Activated CD8-positive, alpha-beta memory T cell treated with anti-CD3 and anti-CD28 coated beads for 4 hours (primary cell): ENCODE results near the gene KMT2D.

Experiments used
- DNase-seq, 2 donors: peaks; one replicate each; pipeline ENCODE4 v3.0.0-alpha.2; 2020; ENCODE audit warnings: low read depth in 2 of 2

Gene KMT2D, protein sequence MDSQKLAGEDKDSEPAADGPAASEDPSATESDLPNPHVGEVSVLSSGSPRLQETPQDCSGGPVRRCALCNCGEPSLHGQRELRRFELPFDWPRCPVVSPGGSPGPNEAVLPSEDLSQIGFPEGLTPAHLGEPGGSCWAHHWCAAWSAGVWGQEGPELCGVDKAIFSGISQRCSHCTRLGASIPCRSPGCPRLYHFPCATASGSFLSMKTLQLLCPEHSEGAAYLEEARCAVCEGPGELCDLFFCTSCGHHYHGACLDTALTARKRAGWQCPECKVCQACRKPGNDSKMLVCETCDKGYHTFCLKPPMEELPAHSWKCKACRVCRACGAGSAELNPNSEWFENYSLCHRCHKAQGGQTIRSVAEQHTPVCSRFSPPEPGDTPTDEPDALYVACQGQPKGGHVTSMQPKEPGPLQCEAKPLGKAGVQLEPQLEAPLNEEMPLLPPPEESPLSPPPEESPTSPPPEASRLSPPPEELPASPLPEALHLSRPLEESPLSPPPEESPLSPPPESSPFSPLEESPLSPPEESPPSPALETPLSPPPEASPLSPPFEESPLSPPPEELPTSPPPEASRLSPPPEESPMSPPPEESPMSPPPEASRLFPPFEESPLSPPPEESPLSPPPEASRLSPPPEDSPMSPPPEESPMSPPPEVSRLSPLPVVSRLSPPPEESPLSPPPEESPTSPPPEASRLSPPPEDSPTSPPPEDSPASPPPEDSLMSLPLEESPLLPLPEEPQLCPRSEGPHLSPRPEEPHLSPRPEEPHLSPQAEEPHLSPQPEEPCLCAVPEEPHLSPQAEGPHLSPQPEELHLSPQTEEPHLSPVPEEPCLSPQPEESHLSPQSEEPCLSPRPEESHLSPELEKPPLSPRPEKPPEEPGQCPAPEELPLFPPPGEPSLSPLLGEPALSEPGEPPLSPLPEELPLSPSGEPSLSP (N-terminal part only)

DNA sequence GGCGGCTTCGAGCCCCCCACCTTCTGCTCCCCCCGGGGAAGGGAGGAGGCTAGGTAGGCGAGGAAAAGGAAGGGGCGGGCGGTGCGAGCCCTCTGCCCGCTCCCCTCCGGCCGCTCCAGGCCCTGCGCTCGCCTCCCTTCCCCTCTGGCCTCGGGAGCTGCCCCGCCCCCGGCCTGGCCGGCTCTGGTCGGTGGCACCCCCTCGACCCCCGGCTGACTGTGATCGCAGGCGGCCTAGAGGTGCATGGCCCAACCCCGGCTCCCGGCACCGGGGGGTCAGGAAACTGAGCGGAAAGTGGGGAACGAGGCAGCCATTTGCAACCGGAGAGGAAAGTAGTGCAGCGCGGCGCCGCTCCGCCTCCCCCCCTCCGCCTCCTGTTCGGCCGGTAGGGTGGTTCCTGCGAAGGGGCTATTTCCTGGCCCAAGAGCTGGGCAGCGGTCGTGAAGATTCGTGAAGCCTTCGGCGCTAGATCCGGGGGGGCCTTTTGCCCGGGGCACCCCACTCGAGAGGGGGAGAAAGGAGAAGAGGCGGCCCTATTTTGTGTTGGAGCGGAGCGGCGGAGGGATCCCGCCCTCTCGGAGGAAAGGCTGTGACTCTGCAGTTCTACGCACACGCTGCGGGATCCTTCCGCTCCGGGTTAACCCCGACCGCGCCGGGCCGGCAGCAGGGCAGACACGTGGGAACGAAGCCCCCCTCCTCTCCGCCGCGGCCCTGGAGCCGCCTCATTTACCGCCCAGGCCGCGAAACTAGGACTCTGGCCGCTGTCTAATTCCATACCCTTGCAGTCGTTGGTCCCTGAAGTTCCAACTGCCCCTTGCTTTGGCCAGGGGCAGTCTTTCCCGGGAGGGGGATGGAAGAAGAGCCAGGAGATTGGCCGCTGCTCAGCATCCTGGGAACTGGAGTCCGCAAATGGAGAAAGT lies at the start of gene KMT2D:
TSS of gene KMT2D (minus strand) at position 558 of the 920 bp plus-strand sequence. CDS start 5,470 bp downstream, outside the sequence.
- DNase-seq: peak; percentile 66 to 82

DNA sequence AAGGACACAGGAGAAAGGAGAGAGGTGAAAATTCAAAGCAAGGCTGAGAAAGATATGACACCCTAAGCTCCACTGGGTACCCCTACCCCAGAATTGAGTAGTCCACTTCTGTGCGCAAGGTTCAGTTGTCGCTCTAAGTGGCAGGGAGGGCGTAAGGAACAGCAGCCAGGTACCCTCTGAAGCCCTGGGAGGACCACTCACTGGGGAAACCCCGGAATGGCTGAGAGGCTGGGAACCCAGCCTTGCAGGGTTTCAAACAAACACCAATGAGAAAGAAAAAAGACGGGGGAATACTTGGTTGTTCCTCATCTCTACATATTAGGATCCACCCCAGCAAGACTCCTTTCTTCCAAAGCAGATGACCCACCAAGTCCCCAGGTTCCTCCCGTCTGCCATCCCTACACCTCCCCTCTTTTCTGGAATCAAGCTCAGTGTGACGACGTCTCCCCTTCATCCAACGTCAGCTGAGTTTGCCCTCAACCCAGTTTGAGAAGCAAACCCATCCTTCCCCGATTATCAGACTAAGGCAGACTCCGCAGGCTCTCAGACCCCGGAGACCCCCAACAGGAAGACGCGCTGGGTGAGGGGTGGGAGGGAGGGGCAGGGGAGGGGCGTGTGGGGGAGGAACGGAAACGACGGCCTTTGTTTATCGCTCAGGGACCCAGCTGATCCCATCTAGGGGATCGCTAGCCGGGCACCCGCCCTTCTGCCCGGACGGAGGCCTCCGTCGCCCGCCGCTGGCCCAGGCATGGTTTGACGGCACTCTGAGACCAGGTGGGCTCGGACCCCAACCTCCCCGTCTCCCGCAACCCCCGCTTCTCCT lies 49.3 kb upstream of the KMT2D start:
- DNase-seq: no peak

DNA sequence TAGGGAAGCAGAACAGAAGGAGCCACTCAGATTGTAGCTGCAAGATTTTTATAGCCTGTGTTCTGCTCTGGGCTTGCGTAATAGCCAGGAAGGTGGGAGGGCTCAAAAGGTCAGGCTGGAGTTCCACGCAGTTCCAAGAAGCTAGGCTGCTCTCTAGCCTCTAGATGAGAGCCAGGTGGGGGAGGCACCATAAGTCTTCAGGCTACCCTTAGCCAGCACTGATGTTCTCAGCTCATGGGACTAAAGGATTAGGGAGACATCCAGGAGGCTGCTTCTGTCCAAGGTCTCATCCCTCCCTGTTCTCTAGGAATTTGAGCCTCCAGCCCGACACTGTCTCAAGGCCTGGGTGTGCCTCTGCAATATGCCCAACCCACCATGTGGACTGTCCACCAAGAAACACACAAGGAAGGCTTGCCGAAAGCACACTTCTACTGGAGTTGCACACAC lies 48.4 kb upstream of the KMT2D start:
- DNase-seq: no peak

DNA sequence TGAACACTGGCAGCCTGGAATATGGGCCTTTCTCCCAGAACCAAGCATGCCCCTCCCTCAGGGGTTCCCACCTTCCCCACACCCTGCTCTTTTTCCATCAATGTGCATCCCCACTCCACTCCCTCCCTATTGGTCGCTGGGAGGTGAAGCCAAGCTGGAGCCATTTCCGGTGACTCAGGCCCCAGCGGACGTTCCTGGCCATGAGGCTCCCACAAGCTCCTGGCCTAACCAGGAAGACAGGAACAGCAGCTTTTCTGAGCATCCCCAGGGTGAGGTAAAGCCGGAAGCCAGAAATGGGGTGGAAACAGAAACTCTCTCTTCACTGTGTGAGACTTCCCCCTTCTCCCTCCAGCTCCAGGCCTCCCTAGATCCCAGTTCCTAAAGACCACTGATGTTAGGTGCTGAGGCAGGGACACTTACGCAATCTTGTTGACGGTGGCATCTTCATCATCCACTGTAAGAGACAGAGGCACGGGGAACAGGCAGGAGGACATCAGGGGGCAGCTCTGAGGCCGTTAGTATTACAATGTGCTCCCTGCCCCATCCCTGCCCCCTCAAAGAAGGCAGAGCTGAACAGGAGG lies 45.0 kb upstream of the KMT2D start:
- no peak for DNase-seq

DNA sequence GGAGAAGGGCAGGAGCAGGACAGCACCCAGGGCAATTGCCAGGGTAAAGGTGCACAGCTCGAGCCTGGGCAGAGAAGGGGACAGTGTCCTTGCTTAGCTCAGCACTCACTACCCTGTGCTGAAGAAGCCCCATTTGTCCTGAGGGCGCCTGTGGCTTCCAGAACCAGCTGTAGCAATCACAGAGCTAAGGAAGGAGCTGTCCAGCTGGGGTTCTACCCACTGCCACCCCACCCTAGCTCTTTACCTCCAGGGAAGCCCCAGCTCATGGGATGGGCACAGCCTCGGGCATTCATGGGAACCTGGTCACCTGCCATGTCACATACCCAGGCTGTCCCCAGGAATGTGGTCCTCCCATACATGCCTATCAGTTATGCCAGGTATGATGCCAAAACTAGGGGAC lies 44.2 kb upstream of the KMT2D start:
- no peak for DNase-seq

DNA sequence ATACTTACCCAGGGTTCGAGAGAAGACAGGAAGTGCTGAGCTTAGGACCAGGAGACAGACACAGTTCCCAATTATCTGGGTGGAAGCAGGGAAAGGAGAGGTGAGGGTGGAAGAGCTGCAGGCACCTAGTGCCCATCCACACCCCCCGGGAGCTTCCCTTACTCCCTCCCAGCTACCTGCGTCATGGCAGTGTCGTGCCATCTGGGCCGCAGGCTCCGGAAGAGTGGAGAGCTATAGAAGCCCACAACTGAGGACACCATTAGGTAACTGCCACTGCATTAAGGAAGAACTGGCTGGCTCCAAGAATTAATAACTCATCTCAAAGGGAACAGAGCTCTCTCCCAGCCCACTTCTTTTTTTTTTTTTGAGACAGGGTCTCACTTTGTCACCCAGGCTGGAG lies 39.8 kb upstream of the KMT2D start:
- DNase-seq: no peak

DNA sequence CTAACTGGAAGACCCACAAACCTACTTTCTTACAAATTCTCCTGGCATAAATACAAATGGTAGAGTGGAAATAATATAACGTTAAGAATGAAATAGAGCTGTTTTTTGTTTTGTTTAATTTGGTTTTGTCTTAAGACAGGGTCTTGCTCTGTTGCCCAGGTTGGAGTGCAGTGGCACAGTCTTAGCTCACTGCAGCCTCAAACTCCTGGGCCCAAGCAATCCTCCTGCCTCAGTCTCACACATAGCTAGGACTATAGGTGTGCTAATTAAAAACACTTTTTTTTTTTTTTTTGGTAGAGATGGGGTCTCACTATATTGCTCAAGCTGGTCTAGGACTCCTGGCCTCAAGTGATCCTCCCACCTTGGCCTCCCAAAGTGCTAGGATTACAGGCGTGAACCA lies 38.1 kb upstream of the KMT2D start:
- no peak for DNase-seq

DNA sequence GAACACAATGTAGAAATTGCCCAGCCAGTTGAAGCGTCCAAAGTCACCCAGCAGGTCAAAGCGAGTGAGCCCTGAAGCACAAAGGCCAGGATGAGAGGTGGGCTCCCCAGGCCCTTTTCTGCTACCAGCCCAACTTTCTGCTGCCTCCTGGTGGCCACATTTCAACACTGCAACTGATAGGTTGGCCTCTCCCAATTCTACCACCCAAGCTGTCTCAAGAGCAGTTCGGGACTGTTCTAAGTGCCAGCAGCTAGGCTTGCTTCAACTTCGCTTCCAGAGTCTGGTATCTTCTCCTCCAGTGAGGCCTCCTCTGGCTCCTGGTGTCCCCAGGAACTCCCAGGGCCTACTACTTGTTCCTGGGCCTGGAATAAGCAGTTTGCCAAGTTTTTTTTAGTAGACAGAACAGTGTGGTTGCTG lies 37.4 kb upstream of the KMT2D start:
- DNase-seq: peak in 1 of 2 donors; percentile 30

DNA sequence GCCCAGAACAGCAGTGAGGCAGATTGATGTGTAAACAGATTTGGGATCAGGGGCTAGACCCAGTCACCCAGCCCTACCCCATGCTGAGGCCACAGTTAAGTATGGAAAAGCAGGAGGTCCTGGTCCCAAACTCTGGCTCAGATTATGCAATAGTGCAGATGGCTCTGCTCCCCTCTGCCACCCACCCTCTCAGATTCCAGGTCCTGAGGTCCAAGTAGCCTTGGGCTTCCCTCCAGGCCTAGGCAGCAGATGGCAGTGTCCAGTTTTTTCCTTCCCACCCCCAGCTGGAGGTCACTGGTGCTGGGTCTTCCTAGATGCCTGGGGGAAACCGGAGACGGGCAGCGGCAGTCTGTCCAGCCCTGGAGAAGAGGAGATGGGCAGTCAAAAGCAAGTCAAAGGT lies 36.8 kb upstream of the KMT2D start:
- DNase-seq: no peak

DNA sequence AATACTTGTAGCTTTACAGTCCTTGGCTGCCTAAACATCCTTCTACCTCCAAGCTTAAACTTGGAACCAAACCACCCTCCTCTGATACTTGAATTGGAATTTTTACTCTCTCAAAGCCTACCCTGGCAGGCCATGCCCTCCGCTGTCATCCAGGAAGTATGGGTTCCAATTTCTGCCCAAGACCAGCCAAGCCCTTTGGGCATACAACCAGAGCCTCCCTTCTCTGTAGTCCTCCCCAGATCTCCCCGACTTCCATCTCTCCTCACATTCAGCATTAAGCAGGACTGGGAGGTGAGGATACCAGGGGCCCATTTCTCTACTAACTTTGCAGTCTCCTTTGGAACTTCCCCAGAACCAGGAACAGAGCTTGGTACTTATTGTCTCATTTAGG lies 34.4 kb upstream of the KMT2D start:
- no peak for DNase-seq

DNA sequence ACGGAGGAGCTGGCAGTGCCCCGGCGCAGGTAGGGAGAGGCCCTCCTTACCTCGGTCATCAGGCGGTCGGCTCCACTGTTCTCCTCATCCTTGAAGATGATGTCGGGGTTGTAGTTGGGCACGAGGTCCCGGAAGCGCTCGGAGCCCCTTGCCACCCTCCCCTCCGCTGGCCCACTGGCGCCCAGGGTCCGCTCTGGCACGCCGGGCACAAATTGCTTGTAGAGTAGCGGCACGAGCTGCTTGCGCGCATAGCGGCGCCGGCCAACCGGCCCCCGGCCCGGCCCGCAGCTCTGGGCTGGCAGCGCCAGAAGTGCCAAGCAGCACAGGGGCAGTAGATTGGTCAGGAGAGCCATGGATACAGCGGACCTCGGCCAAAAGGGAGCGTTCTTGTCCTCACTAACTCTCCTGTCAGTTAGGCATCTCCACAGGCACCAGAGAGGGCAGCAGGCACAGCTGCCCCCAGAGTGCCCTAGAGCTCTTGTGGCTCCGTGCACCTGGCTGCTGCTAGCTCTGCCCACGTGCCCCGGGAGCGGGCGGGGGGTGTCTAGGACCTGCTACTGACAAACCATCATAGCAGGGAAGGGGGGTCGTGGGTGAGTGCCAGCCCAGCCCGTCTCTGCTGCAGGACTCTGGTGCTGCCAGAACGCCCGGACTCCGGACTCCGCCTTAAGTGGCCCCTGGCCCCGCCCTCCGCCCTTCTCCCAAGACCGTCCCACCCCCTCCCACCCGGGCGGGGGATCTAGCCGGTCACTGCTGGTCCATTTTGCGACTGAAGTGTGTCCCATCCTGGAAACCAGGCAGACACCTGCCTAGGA lies 33.8 kb upstream of the KMT2D start, which contains the start of gene DHH:
TSS of gene DHH (minus strand) at position 642 of the 815 bp plus-strand sequence. CDS start at position 353, 289 bp downstream.
- DNase-seq: no peak

DNA sequence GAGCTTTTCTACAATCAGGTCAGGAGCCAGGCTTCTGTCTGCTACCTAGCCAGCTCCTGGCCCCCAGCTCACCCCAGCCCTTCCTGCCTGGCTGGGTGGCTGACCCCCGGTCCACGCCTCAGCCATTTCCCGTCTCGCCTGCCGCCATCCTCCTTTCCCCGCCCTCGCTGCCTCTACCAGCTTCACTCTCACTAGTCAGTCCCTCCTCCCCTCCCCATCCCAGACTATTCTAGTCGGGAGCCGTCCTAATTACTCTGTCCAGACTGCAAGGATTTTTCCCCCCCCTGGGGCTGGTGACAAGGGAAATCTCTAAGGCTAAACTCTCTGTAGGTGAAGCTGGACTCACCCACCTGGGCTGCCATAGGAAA lies 33.2 kb upstream of the KMT2D start:
- DNase-seq: no peak

DNA sequence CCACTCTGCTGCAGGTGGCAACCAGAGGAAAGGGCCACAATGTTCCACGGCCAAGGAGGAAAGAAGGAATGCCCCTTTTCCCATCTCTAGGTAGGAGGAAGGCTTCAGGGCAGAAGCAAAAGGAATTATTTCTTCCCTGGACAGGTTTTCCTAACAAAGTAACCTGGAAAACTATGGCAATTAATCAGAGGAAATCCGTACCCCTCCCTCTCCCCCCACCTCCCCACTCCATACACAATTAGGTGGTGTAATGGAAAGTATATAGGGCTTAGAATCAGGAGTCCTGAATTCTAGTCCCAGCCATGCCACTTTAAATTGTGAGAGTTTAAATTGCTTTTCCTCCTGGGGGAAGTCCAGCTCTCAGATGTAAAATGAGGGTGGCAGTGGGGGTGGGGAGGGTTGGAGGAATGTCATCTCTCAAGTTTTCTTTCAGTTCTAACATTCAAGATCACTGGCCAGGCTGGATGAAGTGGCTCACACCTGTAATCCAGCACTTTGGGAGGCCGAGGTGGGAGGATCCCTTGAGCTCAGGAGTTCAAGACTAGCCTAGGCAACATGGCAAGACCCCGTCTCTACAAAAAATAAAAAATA lies 32.3 kb upstream of the KMT2D start:
- no peak for DNase-seq

DNA sequence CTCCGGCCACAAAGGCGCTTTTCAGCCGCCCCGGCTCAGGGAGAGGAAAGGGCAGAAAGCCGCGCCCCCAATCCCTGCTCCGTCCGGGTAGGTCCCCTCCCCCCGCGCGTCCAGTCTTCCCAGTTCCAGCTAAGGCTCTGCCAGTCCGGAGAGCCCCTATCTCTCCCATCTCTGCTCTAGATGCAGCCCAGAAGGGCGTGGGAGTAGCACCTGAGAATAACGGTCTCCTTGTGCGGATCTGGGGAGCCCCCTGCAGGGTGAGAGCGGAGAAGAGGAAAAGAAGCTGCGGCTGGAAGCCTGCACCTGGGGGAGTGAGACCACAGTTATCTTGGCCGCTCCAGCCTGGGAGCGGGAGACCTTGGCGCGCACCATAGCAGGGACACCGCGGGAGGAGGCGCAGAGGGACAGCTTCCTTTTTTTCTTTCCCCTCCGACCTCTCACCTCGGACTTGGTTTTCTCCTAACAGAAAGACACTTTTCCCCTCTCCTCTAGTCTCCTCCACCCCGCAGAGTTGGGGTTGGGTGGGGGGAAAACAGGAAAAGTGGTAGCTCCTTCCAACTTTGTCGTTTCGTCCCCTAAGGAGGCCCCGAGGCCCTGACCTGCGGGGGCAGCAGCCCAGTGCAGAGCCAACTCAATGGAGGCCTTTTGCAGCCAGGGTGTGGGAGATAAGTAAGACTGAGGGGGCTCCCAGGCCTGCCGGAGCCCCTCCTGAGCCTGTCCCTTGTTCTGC lies 31.7 kb upstream of the KMT2D start:
- peak in 1 of 2 donors; percentile 31 for DNase-seq

DNA sequence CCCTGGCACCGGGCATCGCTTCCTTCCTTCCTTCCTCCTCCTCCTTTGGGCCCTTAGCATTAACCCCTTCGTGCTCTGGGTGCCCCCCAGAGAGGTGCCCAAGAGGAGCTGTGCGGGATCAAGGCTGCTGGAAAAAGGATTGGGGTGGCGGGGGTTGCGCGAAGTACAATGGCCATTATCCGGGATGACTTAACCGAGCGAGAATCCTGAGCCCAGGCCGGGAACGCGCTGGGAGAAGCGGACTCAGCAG lies 31.2 kb upstream of the KMT2D start:
- no peak for DNase-seq

DNA sequence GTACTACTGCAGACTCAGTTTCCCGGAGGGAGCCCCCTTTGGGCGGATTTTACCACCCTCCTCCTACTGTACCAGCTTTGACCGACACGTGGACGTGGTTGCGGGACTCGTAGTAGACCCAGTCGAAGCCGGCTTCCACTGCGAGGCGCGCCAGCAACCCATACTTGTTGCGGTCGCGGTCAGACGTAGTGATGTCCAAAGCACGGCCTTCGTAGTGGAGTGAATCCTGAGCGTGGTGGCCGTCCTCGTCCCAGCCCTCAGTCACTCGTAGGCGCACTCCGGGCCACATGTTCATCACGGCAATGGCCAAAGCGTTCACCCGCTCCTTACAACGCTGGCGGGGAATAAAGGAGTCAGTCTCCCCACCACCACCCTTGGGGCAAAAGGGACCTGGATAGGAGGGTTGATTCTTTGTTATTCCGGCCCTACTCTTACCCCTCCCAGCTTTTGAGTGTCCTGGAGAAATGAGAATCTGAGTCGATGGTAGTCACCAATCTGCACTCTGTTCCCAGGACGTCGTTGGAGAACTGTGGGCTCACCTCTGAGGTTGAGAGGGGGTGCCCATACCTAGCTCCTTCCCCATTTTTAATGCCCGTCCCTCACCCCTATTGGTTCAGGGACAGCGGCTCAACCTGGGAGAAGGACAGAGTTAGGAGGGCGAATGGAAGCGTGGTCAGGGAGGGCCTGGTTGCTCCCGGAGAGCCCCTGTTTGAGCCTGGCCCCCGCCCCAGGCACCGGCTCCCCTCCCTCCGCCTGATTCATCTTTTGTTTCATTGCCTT lies 30.7 kb upstream of the KMT2D start:
- no peak for DNase-seq

DNA sequence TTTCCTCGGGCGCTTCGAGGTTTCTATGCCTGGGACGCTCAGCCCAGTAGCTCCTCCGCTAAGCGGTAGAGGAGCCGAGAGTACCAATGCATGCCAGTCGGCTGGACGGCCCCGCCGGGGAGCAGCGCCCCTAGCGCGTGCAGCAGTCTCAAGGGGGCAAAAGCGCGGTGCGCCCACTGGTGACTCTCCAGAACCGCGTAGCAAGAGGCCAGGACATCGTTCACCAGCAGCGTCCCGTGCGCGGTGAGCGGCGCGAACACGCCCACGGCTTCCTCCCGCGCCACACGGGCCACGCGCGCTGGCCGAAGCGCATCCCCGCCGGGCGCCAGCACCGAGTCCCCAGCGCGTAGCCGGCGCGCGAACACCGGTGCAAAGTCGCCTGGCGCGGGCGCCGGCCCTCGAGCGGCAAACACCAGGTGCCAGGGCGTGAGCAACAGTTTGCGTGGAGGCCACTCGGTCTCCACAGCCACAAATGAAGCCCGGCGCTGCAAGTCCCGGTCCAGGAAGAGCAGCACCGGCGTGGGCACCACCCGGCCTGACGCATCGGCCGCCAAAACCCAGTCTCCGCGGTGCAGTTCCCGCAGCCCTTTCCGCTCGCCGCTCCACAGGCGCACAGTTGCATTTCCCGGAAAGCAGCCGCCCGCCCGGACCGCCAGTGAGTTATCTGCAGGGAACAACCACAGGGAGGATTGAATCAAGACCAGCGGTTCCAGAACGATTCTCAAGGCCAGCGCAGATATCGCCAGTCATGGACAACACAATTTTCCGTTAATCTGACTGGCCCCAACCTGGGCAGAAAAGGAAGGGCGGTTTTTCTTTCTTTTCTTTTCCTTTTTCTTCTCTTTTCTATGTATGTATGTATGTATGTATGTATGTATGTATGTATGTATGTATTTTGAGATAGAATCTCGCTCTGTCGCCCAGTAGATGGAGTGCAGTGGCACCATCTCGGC lies 29.5 kb upstream of the KMT2D start:
- DNase-seq: no peak
